Activated effector memory CD4-positive, alpha-beta T cell treated with Interleukin-2 at 50 U/mL for 16 hours (primary cell): ENCODE data around the gene FOXE3.
"Not testable (repeated sequence)": the region's sequence is repeated elsewhere in the genome, so short reads cannot be mapped to it uniquely, and the experiment has no call there.

ENCODE experiments used
- DNase-seq: peaks from one replicate; pipeline ENCODE4 v3.0.0-alpha.2; 2020

FOXE3 gene

GRCh38 chr1:47450606-47451005 lies 34.5 kb downstream of the FOXE3 start:
- DNase-seq: no peak

- no peak for DNase-seq
These were observed 36.3 kb downstream of the FOXE3 start for GRCh38 chr1:47452426-47452825.

- DNase-seq: not testable (repeated sequence)
These were observed 37.8 kb downstream of the FOXE3 start for GRCh38 chr1:47453910-47454309.

GRCh38 chr1:47456250-47456649 lies 40.2 kb downstream of the FOXE3 start:
- no peak for DNase-seq

GRCh38 chr1:47457547-47457946 lies 41.5 kb downstream of the FOXE3 start:
- not testable (repeated sequence) for DNase-seq

- DNase-seq: no peak
These were observed 43.2 kb downstream of the FOXE3 start for GRCh38 chr1:47459253-47459788.

GRCh38 chr1:47460040-47460439 lies 44.0 kb downstream of the FOXE3 start:
- DNase-seq: no peak

GRCh38 chr1:47460456-47460855 lies 44.4 kb downstream of the FOXE3 start:
- no peak for DNase-seq

GRCh38 chr1:47465605-47466004 lies 49.5 kb downstream of the FOXE3 start:
- DNase-seq: no peak
